ENCODE data around the gene DDX10.

The DDX10 gene

GRCh38 chr11:108825381-108825780 lies 160.5 kb downstream of the DDX10 start:
- DNase-seq (ENCODE audit: low spot score) = no peak

GRCh38 chr11:108826136-108826535 lies 161.3 kb downstream of the DDX10 start:
- DNase-seq (ENCODE audit: low spot score) = no peak

GRCh38 chr11:108835624-108836023 lies 170.8 kb downstream of the DDX10 start:
- no peak for DNase-seq (ENCODE audit: low spot score)

- DNase-seq (ENCODE audit: low spot score) = no peak
Observed at GRCh38 chr11:108836541-108836940, 171.7 kb downstream of the DDX10 start.

- no peak for DNase-seq (ENCODE audit: low spot score)
Observed at GRCh38 chr11:108838102-108838791, 173.4 kb downstream of the DDX10 start.

- no peak for DNase-seq (ENCODE audit: low spot score)
Observed at GRCh38 chr11:108838792-108839105, 173.9 kb downstream of the DDX10 start.

- DNase-seq (ENCODE audit: low spot score) = no peak
Observed at GRCh38 chr11:108846009-108846408, 181.1 kb downstream of the DDX10 start.

GRCh38 chr11:108847298-108847990 lies 182.6 kb downstream of the DDX10 start:
- DNase-seq (ENCODE audit: low spot score) = no peak

- no peak for DNase-seq (ENCODE audit: low spot score)
Observed at GRCh38 chr11:108851781-108852180, 186.9 kb downstream of the DDX10 start.

- no peak for DNase-seq (ENCODE audit: low spot score)
Observed at GRCh38 chr11:108852701-108853100, 187.8 kb downstream of the DDX10 start.

- DNase-seq (ENCODE audit: low spot score) = no peak
Observed at GRCh38 chr11:108853151-108853550, 188.3 kb downstream of the DDX10 start.

GRCh38 chr11:108853864-108854263 lies 189.0 kb downstream of the DDX10 start:
- DNase-seq (ENCODE audit: low spot score) = no peak

- no peak for DNase-seq (ENCODE audit: low spot score)
Observed at GRCh38 chr11:108854346-108854745, 189.5 kb downstream of the DDX10 start.

GRCh38 chr11:108857382-108857781 lies 192.5 kb downstream of the DDX10 start:
- DNase-seq (ENCODE audit: low spot score) = no peak

GRCh38 chr11:108858622-108859021 lies 193.8 kb downstream of the DDX10 start:
- DNase-seq (ENCODE audit: low spot score) = no peak

- no peak for DNase-seq (ENCODE audit: low spot score)
Observed at GRCh38 chr11:108859510-108859909, 194.6 kb downstream of the DDX10 start.

GRCh38 chr11:108863528-108863927 lies 198.7 kb downstream of the DDX10 start:
- DNase-seq (ENCODE audit: low spot score) = no peak

GRCh38 chr11:108865406-108865805 lies 200.5 kb downstream of the DDX10 start:
- DNase-seq (ENCODE audit: low spot score) = no peak

- DNase-seq (ENCODE audit: low spot score) = no peak
Observed at GRCh38 chr11:108866781-108867180, 201.9 kb downstream of the DDX10 start.

- no peak for DNase-seq (ENCODE audit: low spot score)
Observed at GRCh38 chr11:108870373-108871020, 205.6 kb downstream of the DDX10 start.

- DNase-seq (ENCODE audit: low spot score) = no peak
Observed at GRCh38 chr11:108871152-108871551, 206.3 kb downstream of the DDX10 start.

GRCh38 chr11:108871867-108872266 lies 207.0 kb downstream of the DDX10 start:
- DNase-seq (ENCODE audit: low spot score) = no peak

GRCh38 chr11:108872781-108873291 lies 208.0 kb downstream of the DDX10 start:
- no peak for DNase-seq (ENCODE audit: low spot score)

All from HuH-7.5 (cell line).